Subcutaneous adipose tissue (tissue), 4 donors: Measurements from ENCODE around the gene EZR. TPM values are rescaled to one million over a fixed set of nuclear protein-coding genes. Genes with fewer than 3 reads are reported as not detected.

Experiments
- total RNA-seq, 4 donors: library from RNA; depleted of rRNA; stranded (reverse); fragments of >200 nt; gene quantifications; one replicate each; pipeline ENCODE4 v1.1.0, GENCODE V29; 2016
- TF ChIP-seq, protein P1 (sequence below): fragments of 450-650 bp; IDR thresholded peaks from one replicate; pipeline ENCODE4 v1.5.1; 2016; ENCODE audit warnings: low read depth, mild to moderate bottlenecking, control low read depth, antibody characterized with exemption, moderate library complexity

The EZR gene
- total RNA-seq, 4 donors from 2014 or later: 28.6 to 40.3 (median 33.7) TPM

GRCh38 chr6:158780246-158780884, 38.8 kb downstream of the EZR start:
- TF ChIP-seq, protein P1, sequence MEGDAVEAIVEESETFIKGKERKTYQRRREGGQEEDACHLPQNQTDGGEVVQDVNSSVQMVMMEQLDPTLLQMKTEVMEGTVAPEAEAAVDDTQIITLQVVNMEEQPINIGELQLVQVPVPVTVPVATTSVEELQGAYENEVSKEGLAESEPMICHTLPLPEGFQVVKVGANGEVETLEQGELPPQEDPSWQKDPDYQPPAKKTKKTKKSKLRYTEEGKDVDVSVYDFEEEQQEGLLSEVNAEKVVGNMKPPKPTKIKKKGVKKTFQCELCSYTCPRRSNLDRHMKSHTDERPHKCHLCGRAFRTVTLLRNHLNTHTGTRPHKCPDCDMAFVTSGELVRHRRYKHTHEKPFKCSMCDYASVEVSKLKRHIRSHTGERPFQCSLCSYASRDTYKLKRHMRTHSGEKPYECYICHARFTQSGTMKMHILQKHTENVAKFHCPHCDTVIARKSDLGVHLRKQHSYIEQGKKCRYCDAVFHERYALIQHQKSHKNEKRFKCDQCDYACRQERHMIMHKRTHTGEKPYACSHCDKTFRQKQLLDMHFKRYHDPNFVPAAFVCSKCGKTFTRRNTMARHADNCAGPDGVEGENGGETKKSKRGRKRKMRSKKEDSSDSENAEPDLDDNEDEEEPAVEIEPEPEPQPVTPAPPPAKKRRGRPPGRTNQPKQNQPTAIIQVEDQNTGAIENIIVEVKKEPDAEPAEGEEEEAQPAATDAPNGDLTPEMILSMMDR: no peak

- TF ChIP-seq, protein P1: no peak
Observed at GRCh38 chr6:158778005-158778527, 41.1 kb downstream of the EZR start.

DNA sequence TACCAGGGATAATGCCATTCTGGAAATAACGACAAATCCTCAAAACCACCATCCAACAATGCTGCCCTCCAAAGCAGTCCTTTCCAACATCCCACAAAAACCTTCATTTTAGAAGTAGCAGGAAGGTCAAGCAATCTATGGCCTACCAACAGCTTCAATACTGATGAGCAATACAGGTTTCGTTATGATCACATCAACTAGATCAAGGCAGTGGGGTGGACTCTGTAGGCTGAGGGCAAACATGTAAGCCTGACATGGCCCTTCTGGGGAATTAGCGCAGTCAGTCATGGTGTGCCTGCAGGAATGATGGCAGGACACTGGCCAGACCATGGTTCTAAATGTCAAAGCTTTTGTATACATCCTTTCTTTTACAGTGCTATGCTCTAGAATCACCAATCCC, 41.7 kb downstream of the EZR start:
- TF ChIP-seq, protein P1: no peak

- TF ChIP-seq, protein P1: no peak
Observed at GRCh38 chr6:158776737-158777136, 42.4 kb downstream of the EZR start.

DNA sequence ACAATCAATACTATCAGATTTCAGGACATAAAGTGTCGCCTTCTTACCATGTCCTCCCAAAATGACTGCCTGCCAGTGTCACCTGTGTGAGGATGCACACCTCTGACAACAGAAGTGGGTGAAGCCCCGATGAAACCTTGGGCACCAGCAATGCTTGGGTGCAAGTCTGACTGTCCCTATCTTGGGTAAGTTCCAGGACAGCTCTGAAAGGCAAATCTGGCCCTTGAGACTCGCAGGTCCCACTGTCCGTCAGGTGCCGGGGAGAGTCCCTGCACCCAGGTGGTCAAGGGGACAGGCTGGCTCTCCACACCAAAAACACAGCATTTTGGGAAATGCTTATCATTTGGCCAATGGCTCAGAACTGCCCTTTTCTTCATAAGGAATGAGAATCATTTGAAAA, 43.3 kb downstream of the EZR start:
- TF ChIP-seq, protein P1: no peak

DNA sequence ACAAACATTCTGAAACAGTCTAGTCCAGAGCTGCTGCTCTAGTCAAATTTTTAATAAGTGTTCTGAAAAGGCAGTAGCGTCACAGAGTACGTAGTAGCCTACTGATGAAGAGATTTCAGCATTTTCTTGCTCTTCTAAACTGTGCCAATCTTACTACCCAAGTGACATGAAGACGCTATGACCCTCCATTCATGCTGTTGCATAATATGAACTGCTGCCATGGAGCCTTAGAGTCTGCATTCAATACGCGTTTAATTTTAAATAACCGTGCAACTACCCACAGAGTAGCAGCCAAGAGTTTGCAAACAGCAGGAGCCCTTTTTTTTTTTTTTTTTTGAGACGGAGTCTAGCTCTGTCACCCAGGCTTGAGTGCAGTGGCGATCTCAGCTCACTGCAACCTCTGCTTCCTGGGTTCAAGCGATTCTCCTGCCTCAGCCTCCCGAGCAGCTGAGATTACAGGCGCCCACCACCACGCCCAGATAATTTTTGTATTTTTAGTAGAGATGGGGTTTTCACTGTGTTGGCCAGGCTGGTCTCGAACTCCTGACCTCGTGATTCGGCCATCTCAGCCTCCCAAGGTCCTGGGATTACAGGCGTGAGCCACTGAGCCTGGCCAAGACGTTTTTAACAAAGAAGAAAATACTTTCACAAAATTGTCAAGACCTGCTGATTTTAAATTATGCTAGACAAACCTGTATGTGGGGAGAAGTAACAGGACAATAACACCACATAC, 44.3 kb downstream of the EZR start:
- TF ChIP-seq, protein P1: no peak

DNA sequence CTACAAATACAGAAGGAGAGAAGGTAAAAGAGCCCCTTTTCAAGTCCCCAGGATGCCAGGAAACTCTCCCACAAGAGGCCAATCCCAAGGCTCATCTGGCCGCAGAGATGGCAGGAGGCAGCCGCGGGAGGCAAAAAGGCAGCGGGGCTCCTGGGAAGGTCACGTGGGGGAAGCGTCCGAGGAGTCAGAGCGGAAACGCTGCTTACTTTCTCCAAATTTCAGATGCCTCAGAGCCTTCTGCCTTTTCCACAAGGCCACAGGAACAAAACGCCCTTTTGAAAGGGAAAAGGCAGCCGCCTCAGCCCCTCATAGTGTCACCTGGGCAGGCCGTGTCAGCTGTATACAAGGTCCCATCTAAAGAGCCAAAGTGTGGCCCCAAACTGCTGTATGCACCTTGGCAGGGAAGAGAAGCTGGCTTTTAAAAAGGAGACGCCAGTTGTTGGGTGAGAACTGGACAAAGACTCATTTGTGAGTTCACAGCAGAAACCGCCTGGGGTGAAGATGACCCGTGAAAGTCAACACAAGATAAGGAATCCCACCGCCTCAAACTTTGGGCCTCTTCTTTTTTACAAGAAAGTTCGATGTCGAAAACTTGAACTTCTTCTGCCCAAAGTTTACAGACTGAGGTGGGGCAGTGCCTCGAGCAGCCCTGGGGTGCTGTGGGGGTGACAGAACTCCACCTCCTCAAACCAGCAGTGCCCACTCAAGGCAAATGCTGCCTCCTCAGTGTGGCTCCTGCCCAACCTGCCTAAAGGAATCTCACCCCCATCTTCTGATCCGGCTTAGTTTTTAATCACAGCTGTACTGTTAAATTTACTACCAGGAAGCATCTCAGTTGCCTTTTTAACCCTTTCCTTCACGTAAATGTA, 45.4 kb downstream of the EZR start:
- TF ChIP-seq, protein P1: no peak
